Measurements from ENCODE around the gene GAGE10. TPM values are rescaled to one million over a fixed set of nuclear protein-coding genes. Genes with fewer than 3 reads are reported as not detected.

Gene GAGE10
- total and polyA plus RNA-seq, 9 of the 15 experiments (the other 6 are each of a cell fraction or from before 2014, with no cell fraction given), result 0.80 to 3.1 (median 0.96) TPM; not detected in 4

- TF ChIP-seq ZNF384 (IDR thresholded peaks at IDR 0.05; ENCODE audit: low read depth, low read length) (no peak), ZBTB1 (CRISPR knock-in tag; IDR thresholded peaks at IDR 0.05; ENCODE audit: borderline replicate concordance, low read depth) (no peak), ZEB2 (IDR thresholded peaks at IDR 0.05) (no peak), BRF2 (IDR thresholded peaks at IDR 0.05; ENCODE audit: borderline replicate concordance, insufficient read depth, insufficient read length) (no peak), HBP1 (CRISPR knock-in tag; IDR thresholded peaks at IDR 0.05) (no peak), ZNF668 (CRISPR knock-in tag; IDR thresholded peaks at IDR 0.05) (no peak), TOE1 (IDR thresholded peaks at IDR 0.05; ENCODE audit: borderline replicate concordance) (no peak), TOE1 (CRISPR knock-in tag; IDR thresholded peaks at IDR 0.05; ENCODE audit: borderline replicate concordance, low read depth) (no peak), CBX8 (IDR thresholded peaks at IDR 0.05; ENCODE audit: borderline replicate concordance, extremely low read depth, low read depth, low read length, poor library complexity, severe bottlenecking) (no peak), FOXK2 (conservative IDR thresholded peaks at IDR 0.05 in 1 of 2, IDR thresholded peaks at IDR 0.05 in 1 of 2; ENCODE audit: low read depth in 2 of 2) (no peak), FOXM1 (IDR thresholded peaks at IDR 0.05; ENCODE audit: low read depth) (no peak), FOXM1 (CRISPR knock-in tag; IDR thresholded peaks at IDR 0.05; ENCODE audit: low read depth) (no peak), ZNF76 (CRISPR knock-in tag; IDR thresholded peaks at IDR 0.05; ENCODE audit: borderline replicate concordance) (no peak), SMARCC2 (IDR thresholded peaks at IDR 0.05; ENCODE audit: low read depth) (no peak), NELFE (IDR thresholded peaks at IDR 0.05; ENCODE audit: insufficient read depth, insufficient read length) (no peak), ZNF133 (CRISPR knock-in tag; IDR thresholded peaks at IDR 0.05) (no peak), MCM5 (IDR thresholded peaks at IDR 0.05; ENCODE audit: low read depth) (no peak), LEF1 (IDR thresholded peaks at IDR 0.05) (no peak), RNF2 (IDR thresholded peaks at IDR 0.05) (no peak), XRCC4 (IDR thresholded peaks at IDR 0.05; ENCODE audit: extremely low read depth, insufficient read depth, insufficient read length) (no peak), ZNF395 (CRISPR knock-in tag; IDR thresholded peaks at IDR 0.05) (no peak), MYBL2 (IDR thresholded peaks at IDR 0.05; ENCODE audit: low read depth) (no peak), MYBL2 (CRISPR knock-in tag; IDR thresholded peaks at IDR 0.05; ENCODE audit: borderline replicate concordance) (no peak), ZBTB5 (IDR thresholded peaks at IDR 0.05) (no peak)
Observed at GRCh38 chrX:49270249-49270921, 33.1 kb upstream of the GAGE10 start (continued).
